HCT116 (cell line): ENCODE results near the gene CC2D2B. TPM values are rescaled to one million over a fixed set of nuclear protein-coding genes. Genes with fewer than 3 reads are reported as not detected.

Source experiments
- ATAC-seq: fragments of 200-7000 bp; cut with Tn5 transposase; 2 replicates; pipeline ENCODE4 v1.9.1; 2020; ENCODE audit warnings: mild to moderate bottlenecking, moderate library complexity
- BruUV-seq: library from RNA; stranded (reverse); fragments of 400-500 nt; replicated peaks from 2 replicates; lab custom pipeline; 2021; lab: Mats Ljungman, UMichigan
- CTCF ChIA-PET: fragments of 300-600 bp; sonication (Branson Sonifier 250); formaldehyde crosslinking; loops from one replicate; lab custom pipeline; 2021; ENCODE audit warnings: antibody characterized with exemption; lab: Charles Lee
- POLR2A ChIA-PET: fragments of 300-600, 350-600 bp; sonication (Branson Sonifier 250); formaldehyde crosslinking; loops from one replicate; lab custom pipeline; 2021; ENCODE audit warnings: antibody characterized with exemption; lab: Charles Lee
- RAD21 ChIA-PET, 2 experiments: fragments of 300-600 bp; sonication (Branson Sonifier 250); formaldehyde crosslinking; loops; one replicate each; lab custom pipeline; 2023; ENCODE audit warnings: low total read pairs in 2 of 2; ENCODE audit not compliant: uncharacterized antibody in 2 of 2, unreplicated experiment in 2 of 2, low non-redundant PET in 1 of 2; lab: Charles Lee
- DNase-seq: peaks from one replicate; pipeline ENCODE4 v3.0.0-alpha.2; 2010; ENCODE audit warnings: low read depth, low spot score
- H2AFZ ChIP-seq: fragments of 200-600 bp; shearing (Covaris generic), sonication (generic); 2 replicates; pipeline ENCODE4 v1.6.1; 2017; ENCODE audit warnings: low read depth, mixed run types, mixed read lengths, antibody characterized with exemption, low read length; ENCODE audit not compliant: poor library complexity, severe bottlenecking
- H3K27ac ChIP-seq: 2 replicates; pipeline ENCODE4 v1.5.1; 2012; ENCODE audit warnings: low read depth, low read length
- H3K27me3 ChIP-seq: fragments of 200-600 bp; sonication (generic); 2 replicates; pipeline ENCODE4 v1.6.1; 2016; ENCODE audit warnings: mixed run types, low read length, mixed read lengths; ENCODE audit not compliant: insufficient read depth
- H3K36me3 ChIP-seq, 2 experiments: fragments of 200-500 bp in 1 of 2; fragments of 200-600 bp in 1 of 2; sonication (Bioruptor generic) in 1 of 2; sonication (generic) in 1 of 2; 2 replicates each; pipeline versions ENCODE4 v1.5.1 to v1.6.1; 2014 to 2016; ENCODE audit warnings: low read length in 2 of 2, inconsistent platforms in 1 of 2, mixed read lengths in 1 of 2, mixed run types in 1 of 2; ENCODE audit not compliant: insufficient read depth in 2 of 2, control insufficient read depth in 1 of 2
- H3K4me1 ChIP-seq, 2 experiments: fragments of 200-600 bp in 1 of 2; sonication (generic) in 1 of 2; 2 replicates each; pipeline versions ENCODE4 v1.5.1 to v1.6.1; 2012 to 2017; ENCODE audit warnings: low read length in 2 of 2, inconsistent platforms in 1 of 2, mild to moderate bottlenecking in 1 of 2, mixed read lengths in 1 of 2, mixed run types in 1 of 2, moderate library complexity in 1 of 2; ENCODE audit not compliant: insufficient read depth in 2 of 2, control insufficient read depth in 1 of 2
- H3K4me2 ChIP-seq: fragments of 200-600 bp; sonication (generic); 2 replicates; pipeline ENCODE4 v1.6.1; 2017; ENCODE audit warnings: mixed run types, low read length, mixed read lengths
- H3K4me3 ChIP-seq, 2 experiments: fragments of 200-600 bp in 1 of 2; sonication (generic) in 1 of 2; replicated peaks in 1 of 2; 2 replicates each; pipeline ENCODE4 v1.5.1; 2011 to 2016; ENCODE audit warnings: low read length in 2 of 2, control low read depth in 1 of 2, low read depth in 1 of 2, mild to moderate bottlenecking in 1 of 2, mixed read lengths in 1 of 2, mixed run types in 1 of 2
- H3K79me2 ChIP-seq: fragments of 200-600 bp; sonication (generic); 2 replicates; pipeline ENCODE4 v1.6.1; 2017; ENCODE audit warnings: mild to moderate bottlenecking, mixed run types, low read length, moderate library complexity, mixed read lengths; ENCODE audit not compliant: insufficient read depth
- H3K9ac ChIP-seq: fragments of 200-600 bp; sonication (generic); 2 replicates; pipeline ENCODE4 v1.6.1; 2016; ENCODE audit warnings: low read length, mixed read lengths
- H3K9me2 ChIP-seq: fragments of 200-600 bp; sonication (generic), shearing (Covaris generic); 2 replicates; pipeline ENCODE4 v1.6.1; 2017; ENCODE audit warnings: mixed run types, mild to moderate bottlenecking, moderate library complexity; ENCODE audit not compliant: insufficient read depth
- H3K9me3 ChIP-seq, 2 experiments: fragments of 200-500 bp in 1 of 2; fragments of 200-600 bp in 1 of 2; sonication (Bioruptor generic) in 1 of 2; sonication (generic) in 1 of 2; 2 replicates each; pipeline ENCODE4 v1.6.1; 2014 to 2017; ENCODE audit warnings: low read length in 2 of 2, mixed read lengths in 2 of 2, inconsistent platforms in 1 of 2, low read depth in 1 of 2, mild to moderate bottlenecking in 1 of 2, mixed run types in 1 of 2, moderate library complexity in 1 of 2; ENCODE audit not compliant: control insufficient read depth in 1 of 2, insufficient read depth in 1 of 2
- H4K20me1 ChIP-seq: fragments of 200-600 bp; sonication (generic), shearing (Covaris generic); 2 replicates; pipeline ENCODE4 v1.6.1; 2017; ENCODE audit warnings: mixed run types, mild to moderate bottlenecking, moderate library complexity; ENCODE audit not compliant: insufficient read depth
- CBX3 ChIP-seq: IDR thresholded peaks from 2 replicates; pipeline ENCODE4 v1.6.1; 2012; ENCODE audit warnings: low read depth
- EGR1 ChIP-seq: IDR thresholded peaks from 2 replicates; pipeline ENCODE4 v1.6.1; 2012; ENCODE audit warnings: low read depth
- ELF1 ChIP-seq: IDR thresholded peaks from 2 replicates; pipeline ENCODE4 v1.6.1; 2012; ENCODE audit warnings: low read depth, borderline replicate concordance
- EZH2phosphoT487 ChIP-seq: fragments of 200-600 bp; IDR thresholded peaks from 2 replicates; pipeline ENCODE4 v1.6.1; 2018; ENCODE audit warnings: antibody characterized with exemption, borderline replicate concordance
- FOSL1 ChIP-seq: IDR thresholded peaks from 2 replicates; pipeline ENCODE4 v1.6.1; 2012; ENCODE audit warnings: low read depth
- JUND ChIP-seq: IDR thresholded peaks from 2 replicates; pipeline ENCODE4 v1.6.1; 2012
- MAX ChIP-seq: IDR thresholded peaks from 2 replicates; pipeline ENCODE4 v1.6.1; 2012
- POLR2A ChIP-seq: IDR thresholded peaks from 2 replicates; pipeline ENCODE4 v1.7.0; 2011; ENCODE audit warnings: borderline replicate concordance; ENCODE audit not compliant: insufficient read depth, insufficient read length; ENCODE audit errors: extremely low read depth
- POLR2AphosphoS5 ChIP-seq: IDR thresholded peaks from 2 replicates; pipeline ENCODE4 v1.6.1; 2011; ENCODE audit warnings: mild to moderate bottlenecking, low read depth, low read length, moderate library complexity
- RAD21 ChIP-seq: IDR thresholded peaks from 2 replicates; pipeline ENCODE4 v1.6.1; 2012; ENCODE audit warnings: low read depth, mild to moderate bottlenecking
- SIN3A ChIP-seq: IDR thresholded peaks from 2 replicates; pipeline ENCODE4 v1.6.1; 2012; ENCODE audit warnings: low read depth
- SRF ChIP-seq: IDR thresholded peaks from 2 replicates; pipeline ENCODE4 v1.6.1; 2012; ENCODE audit warnings: low read depth
- TCF7L2 ChIP-seq: IDR thresholded peaks from 2 replicates; pipeline ENCODE4 v1.7.0; 2011; ENCODE audit warnings: borderline replicate concordance, inconsistent platforms; ENCODE audit not compliant: insufficient read depth, insufficient read length; ENCODE audit errors: extremely low read depth
- YY1 ChIP-seq: IDR thresholded peaks from 2 replicates; pipeline ENCODE4 v1.6.1; 2011; ENCODE audit warnings: low read length, low read depth, moderate library complexity, mild to moderate bottlenecking; ENCODE audit not compliant: insufficient replicate concordance; ENCODE audit errors: extremely low read depth
- intact Hi-C: fragments of 100-400 bp; cut with micrococcal nuclease; formaldehyde crosslinking; loops from 2 replicates; pipeline ENCODE4 v1.10.0; 2022
- total RNA-seq: library from RNA; stranded (reverse); gene quantifications from one replicate; pipeline ENCODE4 v1.2.1, GENCODE V29; 2021; ENCODE audit not compliant: unreplicated experiment
- TF ChIP-seq, protein P1 (sequence below): IDR thresholded peaks from 2 replicates; pipeline ENCODE4 v1.6.1; 2011; ENCODE audit warnings: mild to moderate bottlenecking, low read length, moderate library complexity; ENCODE audit not compliant: insufficient replicate concordance; ENCODE audit errors: extremely low read depth
- TF ChIP-seq, protein P2 (sequence below): IDR thresholded peaks from 2 replicates; pipeline ENCODE4 v1.6.1; 2012

CC2D2B gene
- total RNA-seq, 1 experiment from 2014 or later: 0.20 TPM

DNA sequence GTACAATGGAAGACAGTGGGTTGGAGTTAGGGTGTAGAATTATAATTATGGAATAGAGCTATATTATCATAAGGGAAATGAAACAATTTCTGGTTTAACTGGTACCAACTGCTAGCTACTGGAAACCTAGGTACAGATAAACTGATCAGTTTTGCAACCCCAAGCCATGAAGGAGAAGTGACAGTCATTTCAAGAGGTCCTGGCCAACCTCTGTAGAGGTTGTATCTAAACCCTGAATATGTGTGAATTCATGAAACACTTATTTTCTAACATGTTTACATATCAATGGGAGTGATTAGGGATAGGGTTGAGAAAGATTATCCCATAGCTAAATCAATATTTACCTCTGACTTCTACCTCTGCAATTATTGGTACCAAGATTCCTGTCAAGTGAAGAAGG lies 29.9 kb upstream of the CC2D2B start:
- Histone ChIP-seq H3K9me2 (no peaks in the 10 kb centered on the region), H3K4me2 (no peak overlapping the region), H2AFZ (no peak overlapping the region), H3K9ac (no peak overlapping the region), H3K9me3 (no peaks in the 10 kb centered on the region), H3K4me3 (no peak overlapping the region), H3K36me3 (peaks cover 0 to 7% of the 10 kb centered on the region in 2 experiments; a peak in 3 of 4 replicates), H3K79me2 (no peaks in the 10 kb centered on the region), H3K27me3 (no peaks in the 10 kb centered on the region), H4K20me1 (no peaks in the 10 kb centered on the region), H3K4me1 (no peaks in the 10 kb centered on the region), H3K27ac (no peak overlapping the region)
- intact Hi-C loops: no loop called here
- BruUV-seq: no TSS peak
- ChIA-PET POLR2A (no interaction called here), CTCF (no interaction called here), RAD21 (no interaction called here)
- DNase-seq (no peak), ATAC-seq (no peak)
- TF ChIP-seq JUND (no peak), SRF (no peak), SIN3A (no peak), EZH2phosphoT487 (no peak)
- TF ChIP-seq, protein P1, sequence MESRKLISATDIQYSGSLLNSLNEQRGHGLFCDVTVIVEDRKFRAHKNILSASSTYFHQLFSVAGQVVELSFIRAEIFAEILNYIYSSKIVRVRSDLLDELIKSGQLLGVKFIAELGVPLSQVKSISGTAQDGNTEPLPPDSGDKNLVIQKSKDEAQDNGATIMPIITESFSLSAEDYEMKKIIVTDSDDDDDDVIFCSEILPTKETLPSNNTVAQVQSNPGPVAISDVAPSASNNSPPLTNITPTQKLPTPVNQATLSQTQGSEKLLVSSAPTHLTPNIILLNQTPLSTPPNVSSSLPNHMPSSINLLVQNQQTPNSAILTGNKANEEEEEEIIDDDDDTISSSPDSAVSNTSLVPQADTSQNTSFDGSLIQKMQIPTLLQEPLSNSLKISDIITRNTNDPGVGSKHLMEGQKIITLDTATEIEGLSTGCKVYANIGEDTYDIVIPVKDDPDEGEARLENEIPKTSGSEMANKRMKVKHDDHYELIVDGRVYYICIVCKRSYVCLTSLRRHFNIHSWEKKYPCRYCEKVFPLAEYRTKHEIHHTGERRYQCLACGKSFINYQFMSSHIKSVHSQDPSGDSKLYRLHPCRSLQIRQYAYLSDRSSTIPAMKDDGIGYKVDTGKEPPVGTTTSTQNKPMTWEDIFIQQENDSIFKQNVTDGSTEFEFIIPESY: no peak

- H3K9me3 ChIP-seq: no peaks in the 10 kb centered on the region
- POLR2A ChIA-PET: no interaction called here
- no peak for TF ChIP-seq YY1
- no peak for TF ChIP-seq FOSL1
- TF ChIP-seq EGR1: no peak
- TF ChIP-seq CBX3: no peak
- TF ChIP-seq EZH2phosphoT487: no peak
- no peak for TF ChIP-seq TCF7L2
- TF ChIP-seq POLR2AphosphoS5: no peak
- TF ChIP-seq POLR2A: no peak
- TF ChIP-seq MAX: no peak
- TF ChIP-seq JUND: no peak
- TF ChIP-seq RAD21: no peak
- TF ChIP-seq, protein P1: no peak
- TF ChIP-seq, protein P2, sequence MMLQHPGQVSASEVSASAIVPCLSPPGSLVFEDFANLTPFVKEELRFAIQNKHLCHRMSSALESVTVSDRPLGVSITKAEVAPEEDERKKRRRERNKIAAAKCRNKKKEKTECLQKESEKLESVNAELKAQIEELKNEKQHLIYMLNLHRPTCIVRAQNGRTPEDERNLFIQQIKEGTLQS: no peak
- no peak for TF ChIP-seq ELF1
Observed at GRCh38 chr10:95880704-95881103, 27.1 kb upstream of the CC2D2B start.

More at GRCh38 chr10:95880704-95881103, 27.1 kb upstream of the CC2D2B start:
- H3K4me2 ChIP-seq: no peak overlapping the region
- no peak overlapping the region for H2AFZ ChIP-seq
- H3K9ac ChIP-seq: no peak overlapping the region
- RAD21 ChIA-PET: no interaction called here
- DNase-seq: no peak
- intact Hi-C loops: no loop called here
- BruUV-seq: no TSS peak
- no peaks in the 10 kb centered on the region for H3K36me3 ChIP-seq
- H3K4me3 ChIP-seq: no peak overlapping the region
- ATAC-seq: no peak
- no peaks in the 10 kb centered on the region for H3K4me1 ChIP-seq
- no peak overlapping the region for H3K27ac ChIP-seq
- no peaks in the 10 kb centered on the region for H3K9me2 ChIP-seq
- H3K79me2 ChIP-seq: no peaks in the 10 kb centered on the region
- H4K20me1 ChIP-seq: no peaks in the 10 kb centered on the region
- CTCF ChIA-PET: no interaction called here
- no peaks in the 10 kb centered on the region for H3K27me3 ChIP-seq
